K562 (cell line): Measurements from ENCODE around the gene MYCL. TPM values are rescaled to one million over a fixed set of nuclear protein-coding genes. Genes with fewer than 3 reads are reported as not detected.

ENCODE experiments used
- ATAC-seq: fragments of 200-7000 bp; cut with Tn5 transposase; 3 replicates; pipeline ENCODE4 v1.9.1; 2020; ENCODE audit warnings: moderate library complexity
- BruUV-seq: library from RNA; stranded (reverse); fragments of 400-500 nt; replicated peaks from 2 replicates; lab custom pipeline; 2021; lab: Mats Ljungman, UMichigan
- CTCF ChIA-PET: fragments of 300-600 bp; formaldehyde crosslinking; extraction: SDS; loops from one replicate; lab custom pipeline; 2021; ENCODE audit warnings: low intra/inter-chr PET ratio; lab: Yijun Ruan, JAX
- POLR2A ChIA-PET: fragments of 300-600, 350-650 bp; sonication (Branson Sonifier 250); formaldehyde crosslinking; extraction: SDS; loops from one replicate; lab custom pipeline; 2021; ENCODE audit warnings: antibody characterized with exemption, inconsistent platforms; lab: Yijun Ruan, JAX
- DNase-seq, 4 experiments: peaks; one replicate each; pipeline versions ENCODE4 v3.0.0 to v3.0.0-alpha.2; 2011 to 2018; ENCODE audit warnings: low spot score in 3 of 4, mixed read lengths in 3 of 4; ENCODE audit errors: extremely low read depth in 1 of 4
- FAIRE-seq: peaks from 2 replicates; lab custom pipeline; 2011; peaks lifted over from hg19 to GRCh38; lab: Jason Lieb, UNC
- H2AFZ ChIP-seq: 2 replicates; pipeline ENCODE4 v1.6.0; 2011; ENCODE audit warnings: low read depth, low read length, control low read depth, inconsistent platforms
- H3K27ac ChIP-seq: fragments of 200-600 bp; 3 replicates; pipeline ENCODE4 v1.8.0; 2011; ENCODE audit warnings: low read depth, mild to moderate bottlenecking, control low read depth, inconsistent platforms, low read length, moderate library complexity, mixed read lengths; ENCODE audit errors: extremely low read depth
- H3K27me3 ChIP-seq, 2 experiments: fragments of 300-600 bp in 1 of 2; 2 replicates in 1 of 2; 3 replicates in 1 of 2; pipeline versions ENCODE4 v1.6.0 to v1.8.0; 2011; ENCODE audit warnings: inconsistent platforms in 2 of 2, low read length in 2 of 2, mild to moderate bottlenecking in 1 of 2, mixed read lengths in 1 of 2, moderate library complexity in 1 of 2; ENCODE audit not compliant: control insufficient read depth in 2 of 2, insufficient read depth in 2 of 2
- H3K36me3 ChIP-seq: fragments of 300-600 bp; 3 replicates; pipeline ENCODE4 v1.8.0; 2011; ENCODE audit warnings: mild to moderate bottlenecking, low read length, inconsistent platforms; ENCODE audit not compliant: control insufficient read depth, insufficient read depth
- H3K4me1 ChIP-seq, 2 experiments: fragments of 200-600 bp in 1 of 2; replicated peaks in 1 of 2; 2 replicates in 1 of 2; 3 replicates in 1 of 2; pipeline versions ENCODE4 v1.5.1 to v1.8.0; 2011; ENCODE audit warnings: inconsistent platforms in 2 of 2, low read length in 2 of 2, mild to moderate bottlenecking in 1 of 2, mixed read lengths in 1 of 2, moderate library complexity in 1 of 2; ENCODE audit not compliant: control insufficient read depth in 2 of 2, insufficient read depth in 2 of 2
- H3K4me2 ChIP-seq: 2 replicates; pipeline ENCODE4 v1.6.1; 2011; ENCODE audit warnings: low read length, control low read depth, inconsistent platforms, mixed read lengths; ENCODE audit not compliant: insufficient read depth
- H3K4me3 ChIP-seq: fragments of 200-600 bp; sonication (generic), shearing (Covaris generic); 2 replicates; pipeline ENCODE4 v1.5.1; 2016; ENCODE audit warnings: control low read depth, inconsistent platforms
- H3K79me2 ChIP-seq: fragments of 200-600 bp; 3 replicates; pipeline ENCODE4 v1.8.0; 2011; ENCODE audit warnings: low read length, inconsistent platforms; ENCODE audit not compliant: control insufficient read depth, insufficient read depth
- H3K9ac ChIP-seq, 2 experiments: 2 replicates each; pipeline versions ENCODE4 v1.6.0 to v1.6.1; 2011; ENCODE audit warnings: low read depth in 2 of 2, low read length in 2 of 2, control low read depth in 1 of 2, inconsistent platforms in 1 of 2, mild to moderate bottlenecking in 1 of 2, mixed read lengths in 1 of 2; ENCODE audit not compliant: insufficient read depth in 1 of 2
- H3K9me1 ChIP-seq: one replicate; pipeline ENCODE4 v1.6.0; 2011; ENCODE audit warnings: inconsistent platforms, mild to moderate bottlenecking, low read length, moderate library complexity; ENCODE audit not compliant: control insufficient read depth, insufficient read depth
- H3K9me3 ChIP-seq: replicated peaks from 2 replicates; pipeline ENCODE4 v1.5.1; 2011; ENCODE audit warnings: low read depth, low read length, inconsistent platforms; ENCODE audit not compliant: control insufficient read depth, insufficient read depth
- H4K20me1 ChIP-seq: replicated peaks from 2 replicates; pipeline ENCODE4 v1.6.1; 2011; ENCODE audit warnings: low read length, inconsistent platforms, mixed read lengths; ENCODE audit not compliant: control insufficient read depth, insufficient read depth
- CEBPB ChIP-seq: fragments of 450-650 bp; IDR thresholded peaks from 2 replicates; pipeline ENCODE4 v1.6.1; 2016; ENCODE audit warnings: missing genetic modification characterization, missing compliant biosample characterization
- HNRNPL ChIP-seq: fragments of 200-400 bp; formaldehyde crosslinking; IDR thresholded peaks from 2 replicates; pipeline ENCODE4 v1.6.1; 2017; ENCODE audit warnings: low read depth, mild to moderate bottlenecking, low read length
- SAFB2 ChIP-seq: fragments of 200-400 bp; formaldehyde crosslinking; IDR thresholded peaks from 2 replicates; pipeline ENCODE4 v1.6.1; 2018; ENCODE audit warnings: borderline replicate concordance, low read length, low read depth, moderate library complexity; ENCODE audit not compliant: severe bottlenecking
- whole genome bisulfite sequencing: fragments of 100-300 bp; shearing (Covaris generic); methylation state at CpG from one replicate; pipeline ENCODE4 v1.1.6; 2016; ENCODE audit warnings: low coverage, mixed read lengths; ENCODE audit not compliant: insufficient coverage; ENCODE audit errors: missing lambda C conversion rate; 5-methylcytosine and 5-hydroxymethylcytosine counted together
- in situ Hi-C: fragments of 300-500 bp; cut with MboI; formaldehyde crosslinking; loops from 4 replicates; pipeline ENCODE4 v1.15.0; 2018; ENCODE audit warnings: inconsistent platforms, mixed read lengths
- intact Hi-C: fragments of 100-400 bp; cut with micrococcal nuclease; formaldehyde crosslinking; loops from 2 replicates; pipeline ENCODE4 v1.14.2; 2022
- polyA plus RNA-seq, 8 experiments: library from polyadenylated mRNA; depleted of rRNA in 4 of 8; stranded (reverse) in 5 of 8; unstranded in 3 of 8; fragments of >200 nt; fragmentation: Nextera tagmentation in 2 of 8; fragmentation: Illumina TruSeq in 1 of 8; extraction: Ambion mirVana in 2 of 8; extraction: Trizol in 1 of 8; gene quantifications; 2 replicates each; pipeline versions ENCODE4 v1.2.1 to v1.2.3, GENCODE V29; 2011 to 2014; ENCODE audit warnings: inconsistent platforms in 1 of 8, missing spikeins in 1 of 8
- total RNA-seq, 7 experiments: library from RNA; depleted of rRNA in 6 of 7; stranded (reverse); fragments of >200 nt in 6 of 7; fragmentation: Illumina TruSeq in 2 of 7; extraction: Trizol in 2 of 7; gene quantifications; 2 replicates each; pipeline versions ENCODE4 v1.2.1 to v1.2.3, GENCODE V29; 2011 to 2021; ENCODE audit warnings: low replicate concordance in 1 of 7
- TF ChIP-seq, protein P1 (sequence below): sonication (generic); formaldehyde crosslinking; IDR thresholded peaks from 2 replicates; pipeline ENCODE4 v1.9.0; 2022; ENCODE audit warnings: mild to moderate bottlenecking, missing genetic modification reagents
- TF ChIP-seq, protein P2 (sequence below): fragments of 250-450 bp; sonication (Bioruptor Pico); IDR thresholded peaks from 2 replicates; pipeline ENCODE4 v1.4.0; 2020; ENCODE audit warnings: mild to moderate bottlenecking

MYCL gene
- total and polyA plus RNA-seq, 9 of the 15 experiments (the other 6 are each of a cell fraction or from before 2014, with no cell fraction given), result 3.5 to 22.0 (median 12.8) TPM

DNA sequence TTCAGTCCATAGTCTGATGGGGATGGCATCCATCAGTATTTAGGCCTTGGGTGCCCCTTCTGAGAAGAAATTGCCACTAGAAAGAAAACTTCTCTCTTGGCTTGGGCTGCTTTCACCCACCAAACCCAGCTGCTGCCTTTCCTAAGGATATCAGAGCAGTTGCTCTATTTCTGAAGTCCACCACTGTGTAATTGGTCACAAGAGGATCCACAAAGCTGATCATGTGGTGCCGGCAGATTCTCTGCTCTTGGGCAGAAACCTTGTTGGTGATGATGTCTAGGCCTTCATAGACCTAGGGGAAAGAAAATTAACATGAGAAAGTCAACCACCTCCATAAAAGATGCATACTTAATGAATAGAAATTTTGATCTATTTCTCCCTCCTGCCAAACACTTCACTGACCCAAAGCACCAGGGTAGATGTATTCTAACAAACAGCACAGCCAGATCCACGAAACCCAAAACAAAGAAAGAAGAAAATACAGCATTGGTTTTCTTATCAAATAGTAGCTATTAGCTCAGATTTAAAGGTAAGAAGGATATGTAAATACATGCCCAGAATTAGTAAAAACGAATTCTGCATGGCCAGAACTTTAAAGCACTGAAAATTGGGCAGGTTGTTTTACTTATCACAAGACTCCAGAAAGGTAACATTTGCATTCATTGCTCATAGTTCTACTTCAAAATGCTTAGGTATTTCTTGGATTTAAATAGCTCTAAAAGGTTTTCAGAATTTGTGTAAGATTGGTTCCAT lies 44.4 kb downstream of the MYCL start:
- BruUV-seq, result no TSS peak

More for the DNA sequence above, 44.4 kb downstream of the MYCL start:
- no peak for DNase-seq
- Histone ChIP-seq H4K20me1 (peaks cover 4% of the 10 kb centered on the region; the same call in 1 of the 2 replicates), H3K9me1 (no peaks in the 10 kb centered on the region), H3K4me2 (no peak overlapping the region), H2AFZ (no peak overlapping the region), H3K27ac (no peak overlapping the region), H3K4me3 (no peak overlapping the region), H3K79me2 (peaks cover 93% of the 10 kb centered on the region), H3K9ac (no peak overlapping the region), H3K9me3 (no peaks in the 10 kb centered on the region), H3K27me3 (no peaks in the 10 kb centered on the region), H3K36me3 (peaks cover 73% of the 10 kb centered on the region), H3K4me1 (peaks cover 0 to 3% of the 10 kb centered on the region in 2 experiments; a peak in 1 of 5 replicates)
- TF ChIP-seq, protein P1, sequence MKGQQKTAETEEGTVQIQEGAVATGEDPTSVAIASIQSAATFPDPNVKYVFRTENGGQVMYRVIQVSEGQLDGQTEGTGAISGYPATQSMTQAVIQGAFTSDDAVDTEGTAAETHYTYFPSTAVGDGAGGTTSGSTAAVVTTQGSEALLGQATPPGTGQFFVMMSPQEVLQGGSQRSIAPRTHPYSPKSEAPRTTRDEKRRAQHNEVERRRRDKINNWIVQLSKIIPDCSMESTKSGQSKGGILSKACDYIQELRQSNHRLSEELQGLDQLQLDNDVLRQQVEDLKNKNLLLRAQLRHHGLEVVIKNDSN (CRISPR knock-in tag), result no peak
- TF ChIP-seq, protein P2, sequence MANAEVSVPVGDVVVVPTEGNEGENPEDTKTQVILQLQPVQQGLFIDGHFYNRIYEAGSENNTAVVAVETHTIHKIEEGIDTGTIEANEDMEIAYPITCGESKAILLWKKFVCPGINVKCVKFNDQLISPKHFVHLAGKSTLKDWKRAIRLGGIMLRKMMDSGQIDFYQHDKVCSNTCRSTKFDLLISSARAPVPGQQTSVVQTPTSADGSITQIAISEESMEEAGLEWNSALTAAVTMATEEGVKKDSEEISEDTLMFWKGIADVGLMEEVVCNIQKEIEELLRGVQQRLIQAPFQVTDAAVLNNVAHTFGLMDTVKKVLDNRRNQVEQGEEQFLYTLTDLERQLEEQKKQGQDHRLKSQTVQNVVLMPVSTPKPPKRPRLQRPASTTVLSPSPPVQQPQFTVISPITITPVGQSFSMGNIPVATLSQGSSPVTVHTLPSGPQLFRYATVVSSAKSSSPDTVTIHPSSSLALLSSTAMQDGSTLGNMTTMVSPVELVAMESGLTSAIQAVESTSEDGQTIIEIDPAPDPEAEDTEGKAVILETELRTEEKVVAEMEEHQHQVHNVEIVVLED (CRISPR knock-in tag), result no peak
- TF ChIP-seq CEBPB (tag), result no peak
- TF ChIP-seq SAFB2, result no peak
- no peak for TF ChIP-seq HNRNPL
- intact Hi-C loops (no loop called here), in situ Hi-C loops (no loop called here)
- CTCF ChIA-PET, result no interaction called here
- FAIRE-seq, result no peak
- 77% methylated on average over 3 of the region's 3 CpGs for WGBS
- no peak for ATAC-seq
- POLR2A ChIA-PET, result interaction anchor here (0.9 to 2.0 kb wide), 5 partner anchors 11 to 155 kb away, joined by 3 to 7 read pairs (median 5); no protein-coding TSS in a partner anchor
